DND-41 (cell line): ENCODE measurements around the gene TCL1B.

ENCODE experiments used
- ATAC-seq: fragments of 200-7000 bp; cut with Tn5 transposase; 3 replicates; pipeline ENCODE4 v1.9.1; 2021; ENCODE audit warnings: low read depth; ENCODE audit not compliant: insufficient read depth
- DNase-seq: peaks from one replicate; pipeline ENCODE4 v3.0.0-alpha.2; 2020
- H2AFZ ChIP-seq: 2 replicates; pipeline ENCODE4 v1.6.0; 2012; ENCODE audit warnings: low read depth, low read length
- H3K27ac ChIP-seq: 2 replicates; pipeline ENCODE4 v1.5.1; 2012; ENCODE audit warnings: low read length, inconsistent platforms
- H3K27me3 ChIP-seq: fragments of 200-600 bp; sonication (generic); 2 replicates; pipeline ENCODE4 v1.6.0; 2012; ENCODE audit warnings: low read length, mild to moderate bottlenecking, inconsistent platforms; ENCODE audit not compliant: insufficient read depth, poor library complexity
- H3K36me3 ChIP-seq: 2 replicates; pipeline ENCODE4 v1.5.1; 2012; ENCODE audit warnings: low read length, inconsistent platforms; ENCODE audit not compliant: insufficient read depth
- H3K4me1 ChIP-seq: 2 replicates; pipeline ENCODE4 v1.5.1; 2012; ENCODE audit warnings: mild to moderate bottlenecking, low read length; ENCODE audit not compliant: insufficient read depth
- H3K4me2 ChIP-seq: 2 replicates; pipeline ENCODE4 v1.6.0; 2012; ENCODE audit warnings: mild to moderate bottlenecking, moderate library complexity, low read length, inconsistent platforms; ENCODE audit not compliant: insufficient read depth
- H3K4me3 ChIP-seq, 2 experiments: fragments of 200-600 bp in 1 of 2; shearing (Covaris generic) in 1 of 2; 2 replicates each; pipeline ENCODE4 v1.5.1; 2012 to 2016; ENCODE audit warnings: inconsistent platforms in 2 of 2, low read length in 2 of 2, mild to moderate bottlenecking in 2 of 2, low read depth in 1 of 2, moderate library complexity in 1 of 2
- H3K79me2 ChIP-seq: 2 replicates; pipeline ENCODE4 v1.6.0; 2012; ENCODE audit warnings: low read length, inconsistent platforms; ENCODE audit not compliant: insufficient read depth
- H3K9ac ChIP-seq: 2 replicates; pipeline ENCODE4 v1.6.0; 2012; ENCODE audit warnings: low read depth, mild to moderate bottlenecking, inconsistent platforms, low read length, moderate library complexity
- H3K9me3 ChIP-seq: 2 replicates; pipeline ENCODE4 v1.5.1; 2012; ENCODE audit warnings: low read length, moderate library complexity, mild to moderate bottlenecking, inconsistent platforms; ENCODE audit not compliant: insufficient read depth, severe bottlenecking
- H4K20me1 ChIP-seq: 2 replicates; pipeline ENCODE4 v1.6.0; 2012; ENCODE audit warnings: low read length; ENCODE audit not compliant: insufficient read depth
- EZH2 ChIP-seq: IDR thresholded peaks from 3 replicates; pipeline ENCODE4 v1.6.1; 2012; ENCODE audit warnings: borderline replicate concordance, low read depth, mild to moderate bottlenecking, moderate library complexity, low read length, inconsistent platforms; ENCODE audit not compliant: severe bottlenecking
- TF ChIP-seq, protein P1 (sequence below): IDR thresholded peaks from 2 replicates; pipeline ENCODE4 v1.5.1; 2012; ENCODE audit warnings: borderline replicate concordance, low read length, moderate library complexity, mild to moderate bottlenecking; ENCODE audit not compliant: poor library complexity, severe bottlenecking; ENCODE audit errors: extremely low read depth

Gene TCL1B

GRCh38 chr14:95677179-95677835, 8.9 kb upstream of the TCL1B start:
- H3K9me3 ChIP-seq = no peaks in the 10 kb centered on the region
- no peak overlapping the region for H3K4me3 ChIP-seq
- H3K9ac ChIP-seq = no peak overlapping the region
- H2AFZ ChIP-seq = no peak overlapping the region
- H3K27ac ChIP-seq = no peak overlapping the region
- no peaks in the 10 kb centered on the region for H3K4me1 ChIP-seq
- H3K79me2 ChIP-seq = no peaks in the 10 kb centered on the region
- no peaks in the 10 kb centered on the region for H3K27me3 ChIP-seq
- no peaks in the 10 kb centered on the region for H3K36me3 ChIP-seq
- H4K20me1 ChIP-seq = no peaks in the 10 kb centered on the region
- ATAC-seq (no peak), DNase-seq (no peak)
- TF ChIP-seq EZH2 = no peak
- TF ChIP-seq, protein P1, sequence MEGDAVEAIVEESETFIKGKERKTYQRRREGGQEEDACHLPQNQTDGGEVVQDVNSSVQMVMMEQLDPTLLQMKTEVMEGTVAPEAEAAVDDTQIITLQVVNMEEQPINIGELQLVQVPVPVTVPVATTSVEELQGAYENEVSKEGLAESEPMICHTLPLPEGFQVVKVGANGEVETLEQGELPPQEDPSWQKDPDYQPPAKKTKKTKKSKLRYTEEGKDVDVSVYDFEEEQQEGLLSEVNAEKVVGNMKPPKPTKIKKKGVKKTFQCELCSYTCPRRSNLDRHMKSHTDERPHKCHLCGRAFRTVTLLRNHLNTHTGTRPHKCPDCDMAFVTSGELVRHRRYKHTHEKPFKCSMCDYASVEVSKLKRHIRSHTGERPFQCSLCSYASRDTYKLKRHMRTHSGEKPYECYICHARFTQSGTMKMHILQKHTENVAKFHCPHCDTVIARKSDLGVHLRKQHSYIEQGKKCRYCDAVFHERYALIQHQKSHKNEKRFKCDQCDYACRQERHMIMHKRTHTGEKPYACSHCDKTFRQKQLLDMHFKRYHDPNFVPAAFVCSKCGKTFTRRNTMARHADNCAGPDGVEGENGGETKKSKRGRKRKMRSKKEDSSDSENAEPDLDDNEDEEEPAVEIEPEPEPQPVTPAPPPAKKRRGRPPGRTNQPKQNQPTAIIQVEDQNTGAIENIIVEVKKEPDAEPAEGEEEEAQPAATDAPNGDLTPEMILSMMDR = no peak
- H3K4me2 ChIP-seq = no peak overlapping the region

GRCh38 chr14:95679148-95679815, 6.9 kb upstream of the TCL1B start:
- Histone ChIP-seq H3K27ac (no peak overlapping the region), H2AFZ (no peak overlapping the region), H3K27me3 (no peaks in the 10 kb centered on the region), H3K36me3 (no peaks in the 10 kb centered on the region), H3K4me1 (no peaks in the 10 kb centered on the region), H3K9me3 (no peaks in the 10 kb centered on the region), H3K4me3 (no peak overlapping the region), H4K20me1 (no peaks in the 10 kb centered on the region), H3K79me2 (no peaks in the 10 kb centered on the region), H3K4me2 (no peak overlapping the region), H3K9ac (no peak overlapping the region)
- no peak for TF ChIP-seq EZH2
- TF ChIP-seq, protein P1 = no peak
- ATAC-seq (no peak), DNase-seq (no peak)

- Histone ChIP-seq H3K4me1 (no peaks in the 10 kb centered on the region), H4K20me1 (no peaks in the 10 kb centered on the region), H3K36me3 (no peaks in the 10 kb centered on the region), H3K79me2 (no peaks in the 10 kb centered on the region), H3K9ac (no peak overlapping the region), H2AFZ (no peak overlapping the region), H3K27me3 (no peaks in the 10 kb centered on the region), H3K4me3 (no peak overlapping the region), H3K9me3 (no peaks in the 10 kb centered on the region), H3K27ac (no peak overlapping the region), H3K4me2 (no peak overlapping the region)
- DNase-seq (no peak), ATAC-seq (no peak)
- TF ChIP-seq EZH2 = no peak
- TF ChIP-seq, protein P1 = no peak
Observed at GRCh38 chr14:95679998-95680735, 6.1 kb upstream of the TCL1B start.
